GM10266 (cell line): ENCODE results near the gene CORIN.

Experiments used
- DNase-seq: peaks from one replicate; pipeline ENCODE4 v3.0.0; 2012; ENCODE audit errors: extremely low spot score
- CTCF ChIP-seq: IDR thresholded peaks from 2 replicates; pipeline ENCODE4 v1.5.1; 2012; ENCODE audit warnings: mild to moderate bottlenecking, low read depth; ENCODE audit not compliant: control insufficient read depth, insufficient read depth; ENCODE audit errors: missing control alignments

The CORIN gene

GRCh38 chr4:47819178-47819577 is 18.7 kb downstream of the CORIN start:
- TF ChIP-seq CTCF, result no peak
- DNase-seq, result no peak

- TF ChIP-seq CTCF, result no peak
- DNase-seq, result no peak
These were observed 20.6 kb downstream of the CORIN start for GRCh38 chr4:47817275-47817674.

- no peak for TF ChIP-seq CTCF
- DNase-seq, result no peak
These were observed 21.1 kb downstream of the CORIN start for GRCh38 chr4:47816748-47817147.

- no peak for TF ChIP-seq CTCF
- DNase-seq, result no peak
These were observed 23.1 kb downstream of the CORIN start for GRCh38 chr4:47814618-47815295.

- no peak for DNase-seq
- no peak for TF ChIP-seq CTCF
These were observed 28.1 kb downstream of the CORIN start for GRCh38 chr4:47809654-47810203.

GRCh38 chr4:47804598-47804997 is 33.3 kb downstream of the CORIN start:
- no peak for TF ChIP-seq CTCF
- DNase-seq, result no peak

- TF ChIP-seq CTCF, result no peak
- no peak for DNase-seq
These were observed 36.3 kb downstream of the CORIN start for GRCh38 chr4:47801481-47802002.
